Sigmoid colon (tissue), 7 donors: ENCODE data around the gene EFNA2. TPM values are rescaled to one million over a fixed set of nuclear protein-coding genes. Genes with fewer than 3 reads are reported as not detected.

ENCODE experiments used
- DNase-seq: peaks from one replicate; pipeline ENCODE4 v3.0.0-alpha.2; 2019
- H3K27ac ChIP-seq, 4 donors: fragments of 200-600 bp; sonication (generic); one replicate each; pipeline ENCODE4 v1.5.1; 2016 to 2019; ENCODE audit warnings: mild to moderate bottlenecking in 1 of 4
- H3K27me3 ChIP-seq, 3 donors: fragments of 200-600 bp; sonication (generic); one replicate each; pipeline ENCODE4 v1.5.1; 2019; ENCODE audit warnings: mild to moderate bottlenecking in 1 of 3
- H3K36me3 ChIP-seq, 4 donors: fragments of 200-600 bp; sonication (generic); one replicate each; pipeline ENCODE4 v1.5.1; 2016 to 2019
- H3K4me1 ChIP-seq, 4 donors: fragments of 200-600 bp; sonication (generic); one replicate each; pipeline ENCODE4 v1.5.1; 2017 to 2019
- H3K4me3 ChIP-seq, 4 donors: fragments of 200-600 bp; sonication (generic); one replicate each; pipeline ENCODE4 v1.5.1; 2017 to 2019; ENCODE audit warnings: mild to moderate bottlenecking in 2 of 4, moderate library complexity in 1 of 4
- H3K9me3 ChIP-seq, 4 donors: fragments of 200-600 bp in 3 of 4; sonication (generic) in 3 of 4; one replicate each; pipeline versions ENCODE4 v1.5.1 to v1.6.1; 2013 to 2019
- CTCF ChIP-seq, 4 experiments: fragments of 450-650 bp in 3 of 4; fragments of 200-600 bp in 1 of 4; IDR thresholded peaks; one replicate each; pipeline ENCODE4 v1.5.1; 2016 to 2019; ENCODE audit warnings: antibody characterized with exemption in 4 of 4, mild to moderate bottlenecking in 3 of 4, moderate library complexity in 2 of 4
- EP300 ChIP-seq, 4 donors: sonication (generic); formaldehyde crosslinking; IDR thresholded peaks; one replicate each; pipeline ENCODE4 v1.6.1; 2017; ENCODE audit warnings: antibody characterized with exemption in 4 of 4
- POLR2A ChIP-seq, 2 donors: fragments of 450-650 bp; IDR thresholded peaks; one replicate each; pipeline ENCODE4 v1.6.1; 2016; ENCODE audit warnings: antibody characterized with exemption in 2 of 2, mild to moderate bottlenecking in 2 of 2, moderate library complexity in 2 of 2
- POLR2AphosphoS5 ChIP-seq, 4 donors: sonication (generic); formaldehyde crosslinking; IDR thresholded peaks; one replicate each; pipeline ENCODE4 v1.6.1; 2017; ENCODE audit warnings: antibody characterized with exemption in 4 of 4
- WGBS, 2 donors: extraction: QIAGEN DNeasy Blood & Tissue Kit; methylation state at CpG; one replicate each; pipeline ENCODE4 v1.1.7; 2013; 5-methylcytosine and 5-hydroxymethylcytosine counted together
- intact Hi-C: fragments of 100-400 bp; cut with DNase I; formaldehyde crosslinking; loops from one replicate; pipeline ENCODE4 v1.15.1; 2023
- polyA plus RNA-seq, 3 donors: library from polyadenylated mRNA; stranded (reverse); fragments of 200-250 nt; gene quantifications; one replicate each; pipeline ENCODE4 v1.2.3, GENCODE V29; 2013
- total RNA-seq, 4 donors: library from RNA; depleted of rRNA; stranded (reverse); fragments of >200 nt; gene quantifications; one replicate each; pipeline ENCODE4 v1.1.0, GENCODE V29; 2016
- donor health status: healthy with polysubstance abuse.
- donor health status: Bipolar disorder and iron deficiency.
- donor health status: healthy.

Gene EFNA2
- total and polyA plus RNA-seq, 7 donors = 23.4 to 40.6 (median 25.2) TPM; not detected in 4

- DNase-seq = no peak
- Histone ChIP-seq H3K27ac (peak overlapping the region in 1 of 4 donors; percentile 35), H3K4me1 (peaks cover 0 to 10% (median 7%) of the 10 kb centered on the region in 4 donors), H3K36me3 (peaks cover 0 to 1% (median under 1%) of the 10 kb centered on the region in 4 donors), H3K4me3 (no peak overlapping the region), H3K27me3 (peaks cover 49 to 64% (median 59%) of the 10 kb centered on the region in 3 donors), H3K9me3 (no peaks in the 10 kb centered on the region)
- TF ChIP-seq CTCF (IDR thresholded peaks at IDR 0.05) = no peak
- TF ChIP-seq POLR2A (IDR thresholded peaks at IDR 0.05) = peak in 1 of 2 donors; percentile 42
- TF ChIP-seq POLR2AphosphoS5 (IDR thresholded peaks at IDR 0.05) = no peak
- intact Hi-C loops = no loop called here
- WGBS, 2 donors = 13 to 59% methylated on average over 20 of the region's 20 CpGs
Measured at GRCh38 chr19:1284293-1284978, 1.2 kb upstream of the EFNA2 start.

- TF ChIP-seq POLR2AphosphoS5 (IDR thresholded peaks at IDR 0.05) (no peak), CTCF (IDR thresholded peaks at IDR 0.05) (no peak), POLR2A (IDR thresholded peaks at IDR 0.05) (no peak), EP300 (IDR thresholded peaks at IDR 0.05) (no peak)
- H3K4me3 ChIP-seq = no peak overlapping the region
- intact Hi-C loops = no loop called here
- no peaks in the 10 kb centered on the region for H3K9me3 ChIP-seq
- DNase-seq = no peak
- peaks cover 50 to 72% (median 66%) of the 10 kb centered on the region in 3 donors for H3K27me3 ChIP-seq
- H3K27ac ChIP-seq = no peak overlapping the region
- WGBS, 2 donors = 17 to 21% methylated on average over 51 of the region's 51 CpGs
- H3K36me3 ChIP-seq = no peaks in the 10 kb centered on the region
- H3K4me1 ChIP-seq = peaks cover 0 to 10% (median 5%) of the 10 kb centered on the region in 4 donors
Measured at GRCh38 chr19:1284979-1285736, 515 bp upstream of the EFNA2 start.

GRCh38 chr19:1286487-1287353 lies 1.0 kb downstream of the EFNA2 start:
- TF ChIP-seq POLR2AphosphoS5 (IDR thresholded peaks at IDR 0.05) (no peak), POLR2A (IDR thresholded peaks at IDR 0.05) (no peak), CTCF (IDR thresholded peaks at IDR 0.05) (no peak), EP300 (IDR thresholded peaks at IDR 0.05) (no peak)
- Histone ChIP-seq H3K36me3 (no peaks in the 10 kb centered on the region), H3K27ac (no peak overlapping the region), H3K4me1 (peaks cover 0 to 10% (median 5%) of the 10 kb centered on the region in 4 donors), H3K9me3 (no peaks in the 10 kb centered on the region), H3K4me3 (peak overlapping the region in 1 of 4 donors; percentile 8), H3K27me3 (peaks cover 50 to 87% (median 82%) of the 10 kb centered on the region in 3 donors)
- intact Hi-C loops = no loop called here
- no peak for DNase-seq
- WGBS, 2 donors = 8 to 31% methylated on average over 38 of the region's 38 CpGs

- TF ChIP-seq EP300 (IDR thresholded peaks at IDR 0.05) (no peak), POLR2A (IDR thresholded peaks at IDR 0.05) (no peak), POLR2AphosphoS5 (IDR thresholded peaks at IDR 0.05) (no peak), CTCF (IDR thresholded peaks at IDR 0.05) (no peak)
- Histone ChIP-seq H3K9me3 (no peaks in the 10 kb centered on the region), H3K36me3 (no peaks in the 10 kb centered on the region), H3K4me3 (no peak overlapping the region), H3K4me1 (peaks cover 0 to 10% (median 5%) of the 10 kb centered on the region in 4 donors), H3K27me3 (peaks cover 50 to 96% (median 90%) of the 10 kb centered on the region in 3 donors), H3K27ac (no peak overlapping the region)
- no peak for DNase-seq
- WGBS, 2 donors = 40 to 60% methylated on average over 55 of the region's 55 CpGs
- intact Hi-C loops = no loop called here
Measured at GRCh38 chr19:1287354-1288225, 1.9 kb downstream of the EFNA2 start.
